Stomach (tissue), 9 donors: ENCODE data around the gene MRPL1. TPM values are rescaled to one million over a fixed set of nuclear protein-coding genes. Genes with fewer than 3 reads are reported as not detected.

Experiments used
- DNase-seq, 2 donors: peaks; one replicate each; pipeline versions ENCODE4 v3.0.0 to v3.0.0-alpha.2; 2013 to 2019
- H3K27ac ChIP-seq, 5 donors: fragments of 200-600 bp in 4 of 5; sonication (generic) in 4 of 5; one replicate each; pipeline ENCODE4 v1.5.1; 2013 to 2019; ENCODE audit warnings: mild to moderate bottlenecking in 1 of 5, moderate library complexity in 1 of 5
- H3K27me3 ChIP-seq, 3 donors: fragments of 200-600 bp; sonication (generic); one replicate each; pipeline ENCODE4 v1.5.1; 2017 to 2019; ENCODE audit warnings: mixed run types in 1 of 3
- H3K36me3 ChIP-seq, 4 donors: fragments of 200-600 bp; sonication (generic); 1 replicate in 3 of 4; 2 replicates in 1 of 4; pipeline ENCODE4 v1.5.1; 2016 to 2019
- H3K4me1 ChIP-seq, 4 donors: fragments of 200-600 bp; sonication (generic); one replicate each; pipeline ENCODE4 v1.5.1; 2016 to 2019
- H3K4me3 ChIP-seq, 4 donors: fragments of 200-600 bp; sonication (generic) in 3 of 4; one replicate each; pipeline ENCODE4 v1.5.1; 2016 to 2019; ENCODE audit warnings: mild to moderate bottlenecking in 1 of 4
- H3K9me3 ChIP-seq, 4 donors: fragments of 200-600 bp; sonication (generic); one replicate each; pipeline ENCODE4 v1.5.1; 2016 to 2019
- CTCF ChIP-seq, 7 experiments: fragments of 450-650 bp in 4 of 7; fragments of 200-600 bp in 3 of 7; sonication (generic) in 3 of 7; IDR thresholded peaks; one replicate each; pipeline ENCODE4 v1.5.1; 2016 to 2019; ENCODE audit warnings: antibody characterized with exemption in 7 of 7, control low read depth in 2 of 7, mild to moderate bottlenecking in 1 of 7
- EP300 ChIP-seq: sonication (generic); formaldehyde crosslinking; IDR thresholded peaks from one replicate; pipeline ENCODE4 v1.6.1; 2017; ENCODE audit warnings: antibody characterized with exemption
- POLR2A ChIP-seq, 4 donors: fragments of 450-650 bp; IDR thresholded peaks; one replicate each; pipeline ENCODE4 v1.6.1; 2016; ENCODE audit warnings: antibody characterized with exemption in 4 of 4, control low read depth in 2 of 4, mild to moderate bottlenecking in 1 of 4, moderate library complexity in 1 of 4
- POLR2AphosphoS5 ChIP-seq, 3 donors: sonication (generic); formaldehyde crosslinking; IDR thresholded peaks; one replicate each; pipeline ENCODE4 v1.6.1; 2016; ENCODE audit warnings: antibody characterized with exemption in 3 of 3
- WGBS, 5 donors: extraction: QIAGEN DNeasy Blood & Tissue Kit in 3 of 5; methylation state at CpG; one replicate each; pipeline versions ENCODE4 v1.1.5 to v1.1.7; 2013 to 2018; 5-methylcytosine and 5-hydroxymethylcytosine counted together
- intact Hi-C: fragments of 100-400 bp; cut with DNase I; formaldehyde crosslinking; loops from one replicate; pipeline ENCODE4 v1.15.1; 2023; ENCODE audit warnings: low total_unique reads
- polyA plus RNA-seq, 3 donors: library from polyadenylated mRNA; stranded (reverse); fragments of 200-250 nt; gene quantifications; one replicate each; pipeline ENCODE4 v1.2.3, GENCODE V29; 2013
- total RNA-seq, 5 donors: library from RNA; depleted of rRNA; stranded (reverse); fragments of >200 nt; gene quantifications; one replicate each; pipeline versions ENCODE4 v1.1.0 to v1.2.3, GENCODE V29; 2014 to 2016
- donor health status: healthy with polysubstance abuse.
- donor health status: Bipolar disorder and iron deficiency.
- donor health status: healthy.

The MRPL1 gene
- total and polyA plus RNA-seq, 8 donors: 1.8 to 133 (median 36.9) TPM

- Histone ChIP-seq H3K9me3 (no peaks in the 10 kb centered on the region), H3K4me1 (peaks cover 0 to 17% (median 10%) of the 10 kb centered on the region in 4 donors), H3K27ac (no peak overlapping the region), H3K36me3 (peaks cover 0 to 57% (median 41%) of the 10 kb centered on the region in 4 donors), H3K27me3 (no peaks in the 10 kb centered on the region), H3K4me3 (no peak overlapping the region)
- no peak for DNase-seq
- intact Hi-C loops: no loop called here
- TF ChIP-seq POLR2AphosphoS5 (IDR thresholded peaks at IDR 0.05): no peak
- no peak for TF ChIP-seq CTCF (IDR thresholded peaks at IDR 0.05)
- TF ChIP-seq EP300: no peak
- no peak for TF ChIP-seq POLR2A (IDR thresholded peaks at IDR 0.05)
Observed at GRCh38 chr4:77880784-77881183, 18.2 kb downstream of the MRPL1 start.

- intact Hi-C loops: no loop called here
- Histone ChIP-seq H3K4me1 (peaks cover 0 to 17% (median 10%) of the 10 kb centered on the region in 4 donors), H3K27ac (peak overlapping the region in 1 of 5 donors; percentile 69), H3K27me3 (no peaks in the 10 kb centered on the region), H3K4me3 (no peak overlapping the region), H3K9me3 (no peaks in the 10 kb centered on the region), H3K36me3 (peaks cover 0 to 59% (median 42%) of the 10 kb centered on the region in 4 donors)
- peak in 1 of 3 donors; percentile 42 for TF ChIP-seq POLR2AphosphoS5 (IDR thresholded peaks at IDR 0.05)
- no peak for TF ChIP-seq POLR2A (IDR thresholded peaks at IDR 0.05)
- TF ChIP-seq CTCF (IDR thresholded peaks at IDR 0.05): no peak
- DNase-seq: peak in 1 of 2 donors; percentile 57
- WGBS, 5 donors: 35 to 59% (median 45%) methylated on average over 8 of the region's 8 CpGs
Observed at GRCh38 chr4:77881460-77882295, 19.0 kb downstream of the MRPL1 start.

- TF ChIP-seq POLR2AphosphoS5 (IDR thresholded peaks at IDR 0.05) (no peak), POLR2A (IDR thresholded peaks at IDR 0.05) (no peak), EP300 (no peak), CTCF (IDR thresholded peaks at IDR 0.05) (no peak)
- peaks cover 0 to 71% (median 51%) of the 10 kb centered on the region in 4 donors for H3K36me3 ChIP-seq
Observed at GRCh38 chr4:77893451-77893850, 30.8 kb downstream of the MRPL1 start.

GRCh38 chr4:77899607-77900006 lies 37.0 kb downstream of the MRPL1 start:
- H3K27ac ChIP-seq: no peak overlapping the region
- WGBS, 5 donors: 60 to 83% (median 76%) methylated on average over 1 of the region's 1 CpG
- no peak overlapping the region for H3K4me3 ChIP-seq
- no peaks in the 10 kb centered on the region for H3K27me3 ChIP-seq
- peaks cover 0 to 37% (median 24%) of the 10 kb centered on the region in 4 donors for H3K36me3 ChIP-seq
- TF ChIP-seq CTCF (IDR thresholded peaks at IDR 0.05) (no peak), EP300 (no peak), POLR2AphosphoS5 (IDR thresholded peaks at IDR 0.05) (no peak), POLR2A (IDR thresholded peaks at IDR 0.05) (no peak)
- peaks cover 0 to 3% (median 0%) of the 10 kb centered on the region in 4 donors for H3K4me1 ChIP-seq
- no peaks in the 10 kb centered on the region for H3K9me3 ChIP-seq
- DNase-seq: no peak
- intact Hi-C loops: no loop called here

More at GRCh38 chr4:77893451-77893850, 30.8 kb downstream of the MRPL1 start:
- H3K4me1 ChIP-seq: no peaks in the 10 kb centered on the region
- WGBS, 5 donors: 79 to 86% (median 82%) methylated on average over 2 of the region's 2 CpGs
- no peaks in the 10 kb centered on the region for H3K27me3 ChIP-seq
- H3K9me3 ChIP-seq: no peaks in the 10 kb centered on the region
- H3K27ac ChIP-seq: no peak overlapping the region
- DNase-seq: no peak
- no peak overlapping the region for H3K4me3 ChIP-seq
- intact Hi-C loops: no loop called here
